Glutamatergic neuron (in vitro differentiated cells): ENCODE results near the gene PI3. TPM values are rescaled to one million over a fixed set of nuclear protein-coding genes. Genes with fewer than 3 reads are reported as not detected.
"Not testable (repeated sequence)": the region's sequence is repeated elsewhere in the genome, so short reads cannot be mapped to it uniquely, and the experiment has no call there.

Experiments
- DNase-seq: peaks from one replicate; pipeline ENCODE4 v3.0.0; 2022
- H3K27ac Mint-ChIP-seq: one replicate; pipeline ENCODE4 v1.8.0; 2020; ENCODE audit warnings: mild to moderate bottlenecking, mixed read lengths, inconsistent platforms; ENCODE audit not compliant: unreplicated experiment
- H3K27me3 Mint-ChIP-seq: one replicate; pipeline ENCODE4 v1.8.0; 2020; ENCODE audit warnings: mild to moderate bottlenecking, moderate library complexity, mixed read lengths, inconsistent platforms; ENCODE audit not compliant: unreplicated experiment
- H3K36me3 Mint-ChIP-seq: one replicate; pipeline ENCODE4 v1.8.0; 2020; ENCODE audit warnings: mild to moderate bottlenecking, mixed read lengths, inconsistent platforms; ENCODE audit not compliant: unreplicated experiment
- H3K4me1 Mint-ChIP-seq: one replicate; pipeline ENCODE4 v1.8.0; 2020; ENCODE audit warnings: mild to moderate bottlenecking, low read depth, mixed read lengths, inconsistent platforms; ENCODE audit not compliant: unreplicated experiment
- H3K4me3 Mint-ChIP-seq: one replicate; pipeline ENCODE4 v1.8.0; 2020; ENCODE audit warnings: mild to moderate bottlenecking, mixed read lengths, inconsistent platforms; ENCODE audit not compliant: unreplicated experiment
- H3K9me3 Mint-ChIP-seq: one replicate; pipeline ENCODE4 v1.8.0; 2020; ENCODE audit warnings: mild to moderate bottlenecking, moderate library complexity, mixed read lengths, inconsistent platforms; ENCODE audit not compliant: unreplicated experiment
- CTCF ChIP-seq: fragments of 200-600 bp; sonication (generic); IDR thresholded peaks from one replicate; pipeline ENCODE4 v1.5.0; 2021; ENCODE audit not compliant: partially characterized antibody, unreplicated experiment
- total RNA-seq: library from RNA; stranded (reverse); fragmentation: NEBNext Ultra II Directional; extraction: Animal tissue kit (Norgen Biotek cat#: 25700); gene quantifications from one replicate; pipeline ENCODE4 v1.2.1, GENCODE V29; 2021; ENCODE audit not compliant: unreplicated experiment

Gene PI3
- total RNA-seq, 1 donor from 2014 or later = not detected

- TF ChIP-seq CTCF = no peak
- Mint-ChIP-seq H3K4me1 (no peaks in the 10 kb centered on the region), H3K36me3 (no peaks in the 10 kb centered on the region), H3K27ac (no peak overlapping the region), H3K27me3 (peaks cover 4% of the 10 kb centered on the region), H3K9me3 (peaks cover 7% of the 10 kb centered on the region), H3K4me3 (no peak overlapping the region)
- DNase-seq = no peak
Observed at GRCh38 chr20:45154183-45154582, 20.5 kb upstream of the PI3 start.

- not testable (repeated sequence) for H3K36me3 Mint-ChIP-seq, H3K4me3 Mint-ChIP-seq, H3K27ac Mint-ChIP-seq, H3K4me1 Mint-ChIP-seq, DNase-seq, H3K9me3 Mint-ChIP-seq, H3K27me3 Mint-ChIP-seq
Observed at GRCh38 chr20:45154794-45155193, 19.9 kb upstream of the PI3 start.

- no peak overlapping the region for H3K4me3 Mint-ChIP-seq
- H3K9me3 Mint-ChIP-seq = peaks cover 9% of the 10 kb centered on the region
- H3K27ac Mint-ChIP-seq = no peak overlapping the region
- H3K36me3 Mint-ChIP-seq = no peaks in the 10 kb centered on the region
- peaks cover 2% of the 10 kb centered on the region for H3K27me3 Mint-ChIP-seq
- TF ChIP-seq CTCF = no peak
- no peaks in the 10 kb centered on the region for H3K4me1 Mint-ChIP-seq
- no peak for DNase-seq
Observed at GRCh38 chr20:45156713-45157112, 18.0 kb upstream of the PI3 start.

GRCh38 chr20:45157962-45158361 is 16.7 kb upstream of the PI3 start:
- Mint-ChIP-seq H3K27ac (no peak overlapping the region), H3K9me3 (peaks cover 9% of the 10 kb centered on the region), H3K4me3 (no peak overlapping the region), H3K36me3 (no peaks in the 10 kb centered on the region), H3K27me3 (no peaks in the 10 kb centered on the region), H3K4me1 (no peaks in the 10 kb centered on the region)
- no peak for DNase-seq
- TF ChIP-seq CTCF = no peak

- TF ChIP-seq CTCF = no peak
- no peak for DNase-seq
- Mint-ChIP-seq H3K4me3 (no peak overlapping the region), H3K36me3 (no peaks in the 10 kb centered on the region), H3K27ac (no peak overlapping the region), H3K27me3 (no peaks in the 10 kb centered on the region), H3K9me3 (peaks cover 7% of the 10 kb centered on the region), H3K4me1 (no peaks in the 10 kb centered on the region)
Observed at GRCh38 chr20:45163083-45163803, 11.5 kb upstream of the PI3 start.
